ENCODE data around the gene PPP1R1A.

PPP1R1A gene

DNA sequence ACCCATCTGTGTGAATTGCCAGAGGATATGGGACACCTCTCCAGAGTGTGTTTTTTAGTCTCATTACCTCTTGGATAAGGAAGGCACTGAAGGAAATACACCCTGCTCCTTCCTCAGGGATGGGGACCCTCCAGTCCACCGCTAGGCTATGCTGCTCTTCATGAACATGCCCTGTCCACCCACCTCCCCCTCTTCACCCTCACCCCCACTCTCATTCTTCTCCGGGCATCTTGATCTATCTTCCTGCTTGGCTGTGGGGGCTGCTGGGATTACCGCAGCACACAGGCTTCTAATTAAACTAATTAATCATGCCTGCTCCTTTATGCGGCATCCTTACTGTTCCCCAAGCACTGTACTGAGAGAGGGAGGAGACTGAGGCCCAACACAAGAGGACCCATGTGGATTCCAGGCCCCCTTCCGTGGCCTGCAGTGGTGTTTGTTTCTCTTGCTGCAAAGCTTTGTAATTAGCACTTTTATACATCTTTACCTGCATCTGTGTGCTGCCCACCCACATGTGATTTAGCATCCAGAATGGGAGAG lies 46.6 kb downstream of the PPP1R1A start:
- Mint-ChIP-seq H3K4me1 (no peaks in the 10 kb centered on the region), H3K4me3 (no peak overlapping the region), H3K27me3 (no peaks in the 10 kb centered on the region), H3K27ac (no peak overlapping the region), H3K9me3 (no peaks in the 10 kb centered on the region), H3K36me3 (peaks cover 51% of the 10 kb centered on the region)
- no peak for ATAC-seq

DNA sequence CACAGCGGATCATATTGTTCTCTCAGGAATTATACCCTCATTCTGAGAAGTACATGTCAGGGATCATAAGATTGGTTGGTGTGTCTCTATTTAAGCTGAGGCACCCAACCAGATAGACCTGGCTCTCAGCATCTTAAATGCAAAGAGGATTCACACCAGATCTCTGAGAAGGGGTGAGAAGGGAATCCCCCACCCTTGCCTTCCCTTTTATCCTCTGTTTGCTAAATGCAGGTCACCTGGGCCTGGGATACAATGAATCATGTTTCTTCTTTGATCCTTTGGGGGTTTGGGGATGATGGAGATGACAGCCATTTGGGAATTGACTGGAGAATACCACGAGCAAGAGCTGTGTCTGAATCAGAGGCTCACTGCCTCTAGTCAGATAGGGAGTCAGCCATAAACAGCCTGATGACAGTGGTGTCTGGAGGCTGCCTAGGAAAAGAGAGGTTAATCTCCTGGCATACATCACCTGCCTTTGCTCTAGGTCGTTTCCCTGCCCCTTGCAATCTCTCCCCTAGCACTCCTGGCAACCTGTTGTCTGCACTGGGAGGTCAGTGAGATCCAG lies 50.2 kb downstream of the PPP1R1A start:
- no peaks in the 10 kb centered on the region for H3K4me1 Mint-ChIP-seq
- peak overlapping the region; percentile 31 for H3K27ac Mint-ChIP-seq
- no peak overlapping the region for H3K4me3 Mint-ChIP-seq
- H3K36me3 Mint-ChIP-seq = peaks cover 73% of the 10 kb centered on the region
- no peaks in the 10 kb centered on the region for H3K27me3 Mint-ChIP-seq
- no peak for ATAC-seq
- no peaks in the 10 kb centered on the region for H3K9me3 Mint-ChIP-seq

DNA sequence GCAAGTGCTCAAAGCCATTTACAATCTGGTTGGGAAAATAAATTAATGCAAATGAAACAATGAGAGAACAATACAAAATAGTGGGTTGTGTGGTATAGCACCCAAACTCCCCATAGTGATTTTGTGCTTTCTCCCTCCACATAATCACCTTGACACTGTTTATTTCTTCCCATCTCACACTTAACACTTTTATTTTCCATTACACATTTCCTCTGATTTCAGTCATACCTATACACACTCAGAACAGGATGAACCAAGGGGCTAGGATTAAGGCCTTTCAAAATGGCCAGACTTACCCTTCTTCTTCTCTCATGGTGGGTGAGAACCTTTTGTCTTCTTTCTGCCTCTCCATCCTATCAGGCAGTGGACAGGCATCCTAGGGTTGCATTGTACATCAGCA lies 53.0 kb downstream of the PPP1R1A start:
- H3K36me3 Mint-ChIP-seq = peaks cover 77% of the 10 kb centered on the region
- H3K4me1 Mint-ChIP-seq = peaks cover 11% of the 10 kb centered on the region
- H3K4me3 Mint-ChIP-seq = no peak overlapping the region
- H3K9me3 Mint-ChIP-seq = no peaks in the 10 kb centered on the region
- H3K27me3 Mint-ChIP-seq = no peaks in the 10 kb centered on the region
- no peak overlapping the region for H3K27ac Mint-ChIP-seq
- no peak for ATAC-seq

DNA sequence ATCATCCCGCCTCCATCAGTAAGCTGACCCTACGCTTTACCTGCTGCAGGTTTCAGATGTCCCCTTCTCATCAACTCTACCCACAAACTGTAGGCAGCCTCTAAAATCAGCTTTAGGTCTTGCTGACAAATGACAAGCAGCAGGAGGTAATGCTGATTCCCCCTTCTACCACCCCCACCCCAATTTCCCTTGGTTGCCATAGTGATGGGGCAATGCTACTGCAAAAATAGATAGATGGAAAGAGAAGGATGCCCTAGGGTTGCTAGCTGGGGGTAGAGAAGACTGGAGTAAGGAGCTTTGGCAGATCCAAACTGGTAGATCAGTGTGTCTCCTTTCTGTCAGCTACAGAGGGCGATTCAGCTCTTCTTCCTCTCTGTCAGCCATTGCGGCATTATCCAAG lies 58.9 kb downstream of the PPP1R1A start:
- no peaks in the 10 kb centered on the region for H3K27me3 Mint-ChIP-seq
- no peak for ATAC-seq
- H3K4me1 Mint-ChIP-seq = peaks cover 24% of the 10 kb centered on the region
- H3K36me3 Mint-ChIP-seq = peaks cover 82% of the 10 kb centered on the region
- H3K9me3 Mint-ChIP-seq = no peaks in the 10 kb centered on the region
- no peak overlapping the region for H3K4me3 Mint-ChIP-seq
- H3K27ac Mint-ChIP-seq = no peak overlapping the region

All from stimulated activated memory B cell treated with anti-CD40 and anti-IgM and Interleukin-4, amounts not matched to agents 10 μg/mL and 1 μg/mL and 100 μg/mL, for 72 hours (primary cell).